Breast epithelium (tissue), 3 donors: ENCODE data around the gene TUBA1C.

Source experiments
- POLR2A ChIP-seq: fragments of 450-650 bp; IDR thresholded peaks from one replicate; pipeline ENCODE4 v1.6.1; 2016; ENCODE audit warnings: antibody characterized with exemption, mild to moderate bottlenecking, moderate library complexity
- POLR2AphosphoS5 ChIP-seq, 3 donors: sonication (generic); formaldehyde crosslinking; IDR thresholded peaks; one replicate each; pipeline ENCODE4 v1.6.1; 2017; ENCODE audit warnings: antibody characterized with exemption in 3 of 3
- TF ChIP-seq, protein P1 (sequence below), 3 donors: fragments of 450-650 bp; IDR thresholded peaks; one replicate each; pipeline ENCODE4 v1.5.1; 2016 to 2017; ENCODE audit warnings: antibody characterized with exemption in 3 of 3, mild to moderate bottlenecking in 3 of 3, moderate library complexity in 3 of 3

DNA sequence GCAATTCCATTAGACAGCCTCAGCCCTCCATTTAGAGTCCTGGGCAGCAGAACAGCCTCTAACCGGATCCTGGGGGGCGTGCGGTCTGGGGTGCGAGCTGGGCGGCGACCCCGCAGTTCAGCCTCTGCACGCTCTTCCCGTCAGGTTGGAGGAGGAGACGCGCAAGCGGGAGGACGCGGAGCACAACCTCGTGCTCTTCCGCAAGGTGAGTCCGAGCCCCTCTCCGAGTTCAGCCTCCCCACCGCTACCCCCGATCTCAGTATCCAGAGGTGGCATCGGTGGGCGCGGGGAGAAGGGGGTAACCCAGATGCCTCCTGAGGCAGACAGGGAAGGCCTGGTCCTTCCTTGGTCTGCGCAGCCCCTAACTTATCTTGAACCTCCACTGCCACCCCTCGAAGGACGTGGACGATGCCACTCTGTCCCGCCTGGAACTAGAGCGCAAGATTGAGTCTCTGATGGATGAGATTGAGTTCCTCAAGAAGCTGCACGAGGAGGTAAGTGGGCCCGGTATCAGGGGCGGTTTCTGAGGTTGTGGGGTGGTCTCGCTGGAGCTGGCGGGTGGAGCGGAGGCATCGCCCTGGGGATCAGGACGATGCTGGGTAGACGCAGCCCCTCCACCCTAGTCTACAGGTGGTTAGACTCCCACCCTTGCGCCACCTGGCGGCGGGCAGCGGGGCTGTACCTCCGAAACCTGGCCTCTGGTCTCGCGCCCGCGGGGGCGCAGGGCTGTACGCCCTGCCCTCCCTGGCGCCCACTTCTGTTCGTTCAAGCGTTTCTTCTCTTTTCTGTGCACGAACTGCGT, 31.4 kb downstream of the TUBA1C start:
- TF ChIP-seq, protein P1, sequence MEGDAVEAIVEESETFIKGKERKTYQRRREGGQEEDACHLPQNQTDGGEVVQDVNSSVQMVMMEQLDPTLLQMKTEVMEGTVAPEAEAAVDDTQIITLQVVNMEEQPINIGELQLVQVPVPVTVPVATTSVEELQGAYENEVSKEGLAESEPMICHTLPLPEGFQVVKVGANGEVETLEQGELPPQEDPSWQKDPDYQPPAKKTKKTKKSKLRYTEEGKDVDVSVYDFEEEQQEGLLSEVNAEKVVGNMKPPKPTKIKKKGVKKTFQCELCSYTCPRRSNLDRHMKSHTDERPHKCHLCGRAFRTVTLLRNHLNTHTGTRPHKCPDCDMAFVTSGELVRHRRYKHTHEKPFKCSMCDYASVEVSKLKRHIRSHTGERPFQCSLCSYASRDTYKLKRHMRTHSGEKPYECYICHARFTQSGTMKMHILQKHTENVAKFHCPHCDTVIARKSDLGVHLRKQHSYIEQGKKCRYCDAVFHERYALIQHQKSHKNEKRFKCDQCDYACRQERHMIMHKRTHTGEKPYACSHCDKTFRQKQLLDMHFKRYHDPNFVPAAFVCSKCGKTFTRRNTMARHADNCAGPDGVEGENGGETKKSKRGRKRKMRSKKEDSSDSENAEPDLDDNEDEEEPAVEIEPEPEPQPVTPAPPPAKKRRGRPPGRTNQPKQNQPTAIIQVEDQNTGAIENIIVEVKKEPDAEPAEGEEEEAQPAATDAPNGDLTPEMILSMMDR (IDR thresholded peaks at IDR 0.05), result peak; percentile 40 to 55 (median 54)
- no peak for TF ChIP-seq POLR2AphosphoS5 (IDR thresholded peaks at IDR 0.05)
- TF ChIP-seq POLR2A, result no peak
